A549 (cell line): ENCODE measurements around the gene WNT6. TPM values are rescaled to one million over a fixed set of nuclear protein-coding genes. Genes with fewer than 3 reads are reported as not detected.

Source experiments
- ATAC-seq, 2 experiments: fragments of 200-7000 bp in 1 of 2; fragments of >200 bp in 1 of 2; cut with Nextera tagmentation in 1 of 2; cut with Tn5 transposase in 1 of 2; 3 replicates each; pipeline versions ENCODE4 v1.8.0 to v1.9.1; 2018 to 2020; ENCODE audit warnings: mild to moderate bottlenecking in 1 of 2, moderate library complexity in 1 of 2
- CTCF ChIA-PET: fragments of 300-600 bp; sonication (Branson Sonifier 250); formaldehyde crosslinking; extraction: SDS; loops from one replicate; lab custom pipeline; 2021; ENCODE audit warnings: antibody characterized with exemption, inconsistent platforms; lab: Yijun Ruan, JAX
- POLR2A ChIA-PET: fragments of 350-600 bp; formaldehyde crosslinking; extraction: SDS; loops from one replicate; lab custom pipeline; 2021; ENCODE audit warnings: antibody characterized with exemption, inconsistent platforms; lab: Yijun Ruan, JAX
- DNase-seq, 2 experiments: peaks; one replicate each; pipeline versions ENCODE4 v3.0.0 to v3.0.0-alpha.2; 2011 to 2016; ENCODE audit warnings: low read depth in 1 of 2, low spot score in 1 of 2
- FAIRE-seq: peaks from 2 replicates; lab custom pipeline; 2011; peaks lifted over from hg19 to GRCh38; lab: Jason Lieb, UNC
- H3K27ac ChIP-seq, 2 experiments: fragments of >200 bp; sonication (Bioruptor Twin); formaldehyde crosslinking; 3 replicates each; pipeline ENCODE4 v1.5.1; 2016 to 2017
- H3K4me1 ChIP-seq: fragments of >200 bp; sonication (Bioruptor Twin); formaldehyde crosslinking; 3 replicates; pipeline ENCODE4 v1.6.1; 2016
- H3K4me2 ChIP-seq: fragments of >200 bp; sonication (Bioruptor Twin); formaldehyde crosslinking; 3 replicates; pipeline ENCODE4 v1.6.1; 2016
- H3K4me3 ChIP-seq: fragments of >200 bp; sonication (Bioruptor Twin); formaldehyde crosslinking; 3 replicates; pipeline ENCODE4 v1.5.1; 2016
- H3K9me3 ChIP-seq: fragments of >200 bp; sonication (Bioruptor Twin); formaldehyde crosslinking; 3 replicates; pipeline ENCODE4 v1.6.1; 2016
- ATOH8 ChIP-seq: fragments of 250-450 bp; sonication (Bioruptor Pico); IDR thresholded peaks from 2 replicates; pipeline ENCODE4 v1.5.0; 2020; ENCODE audit warnings: low read depth, mild to moderate bottlenecking, moderate library complexity
- BCL3 ChIP-seq: fragments of >200 bp; sonication (Bioruptor Twin); formaldehyde crosslinking; IDR thresholded peaks from 3 replicates; pipeline ENCODE4 v1.6.1; 2016
- BHLHE40 ChIP-seq: IDR thresholded peaks from 2 replicates; pipeline ENCODE4 v1.6.1; 2012; ENCODE audit warnings: low read depth, low read length, inconsistent platforms
- CBX2 ChIP-seq: fragments of 200-600 bp; sonication (generic); IDR thresholded peaks from 2 replicates; pipeline ENCODE4 v1.6.1; 2016; ENCODE audit warnings: low read depth, mild to moderate bottlenecking, borderline replicate concordance
- CHD2 ChIP-seq: fragments of 150-350 bp; IDR thresholded peaks from 2 replicates; pipeline ENCODE4 v1.6.1; 2014; ENCODE audit warnings: low read length; ENCODE audit not compliant: partially characterized antibody
- EHF ChIP-seq: fragments of 250-450 bp; sonication (Bioruptor Pico); IDR thresholded peaks from 2 replicates; pipeline ENCODE4 v1.5.0; 2020; ENCODE audit warnings: mild to moderate bottlenecking
- ELK1 ChIP-seq: fragments of 150-350 bp; IDR thresholded peaks from 2 replicates; pipeline ENCODE4 v1.6.1; 2014; ENCODE audit warnings: low read depth, mild to moderate bottlenecking, low read length
- ESRRA ChIP-seq: fragments of 150-350 bp; IDR thresholded peaks from 2 replicates; pipeline ENCODE4 v1.6.1; 2014; ENCODE audit warnings: mild to moderate bottlenecking, low read length, borderline replicate concordance
- GATA3 ChIP-seq: IDR thresholded peaks from 2 replicates; pipeline ENCODE4 v1.6.1; 2012; ENCODE audit warnings: borderline replicate concordance
- HEYL ChIP-seq: fragments of 250-450 bp; sonication (Bioruptor Pico); IDR thresholded peaks from 2 replicates; pipeline ENCODE4 v1.8.0; 2021; ENCODE audit warnings: mild to moderate bottlenecking, moderate library complexity
- HMGXB4 ChIP-seq: fragments of 250-450 bp; sonication (Bioruptor Pico); IDR thresholded peaks from 2 replicates; pipeline ENCODE4 v1.5.0; 2021; ENCODE audit warnings: mild to moderate bottlenecking, moderate library complexity, borderline replicate concordance
- HOXB5 ChIP-seq: fragments of 250-450 bp; sonication (Bioruptor Pico); IDR thresholded peaks from 2 replicates; pipeline ENCODE4 v1.5.0; 2020; ENCODE audit warnings: mild to moderate bottlenecking, moderate library complexity
- KDM1A ChIP-seq: fragments of 200-600 bp; sonication (generic); IDR thresholded peaks from 2 replicates; pipeline ENCODE4 v1.6.1; 2016; ENCODE audit warnings: low read depth, mild to moderate bottlenecking
- MAZ ChIP-seq: fragments of 150-350 bp; IDR thresholded peaks from 2 replicates; pipeline ENCODE4 v1.6.1; 2014; ENCODE audit warnings: antibody characterized with exemption, low read depth, low read length, borderline replicate concordance
- PBX3 ChIP-seq: IDR thresholded peaks from 2 replicates; pipeline ENCODE4 v1.6.1; 2012
- POLR2A ChIP-seq: IDR thresholded peaks from 2 replicates; pipeline ENCODE4 v1.6.1; 2012; ENCODE audit warnings: mild to moderate bottlenecking, low read length
- RFX5 ChIP-seq: fragments of 450-650 bp; IDR thresholded peaks from 2 replicates; pipeline ENCODE4 v1.7.1; 2014; ENCODE audit warnings: antibody characterized with exemption, mild to moderate bottlenecking, moderate library complexity
- RNF2 ChIP-seq: fragments of 200-600 bp; sonication (generic); IDR thresholded peaks from 2 replicates; pipeline ENCODE4 v1.6.1; 2016; ENCODE audit warnings: low read depth, mild to moderate bottlenecking, antibody characterized with exemption, moderate library complexity, borderline replicate concordance
- SMC3 ChIP-seq: fragments of >200 bp; sonication (Bioruptor Twin); formaldehyde crosslinking; IDR thresholded peaks from 3 replicates; pipeline ENCODE4 v1.6.1; 2018; ENCODE audit warnings: inconsistent platforms
- TP53 ChIP-seq: fragments of 250-450 bp; sonication (Bioruptor Pico); IDR thresholded peaks from 2 replicates; pipeline ENCODE4 v1.5.0; 2021; ENCODE audit warnings: mild to moderate bottlenecking, moderate library complexity
- ZC3H11A ChIP-seq: fragments of 450-650 bp; IDR thresholded peaks from 2 replicates; pipeline ENCODE4 v1.6.1; 2014; ENCODE audit warnings: antibody characterized with exemption, mild to moderate bottlenecking
- ZNF302 ChIP-seq: fragments of 250-450 bp; sonication (Bioruptor Pico); IDR thresholded peaks from 2 replicates; pipeline ENCODE4 v1.9.0; 2021; ENCODE audit warnings: inconsistent platforms, mild to moderate bottlenecking, moderate library complexity
- WGBS: methylation state at CpG from one replicate; pipeline ENCODE4 v1.1.6; 2017; ENCODE audit errors: missing lambda C conversion rate; 5-methylcytosine and 5-hydroxymethylcytosine counted together
- polyA plus RNA-seq, 4 experiments: library from polyadenylated mRNA; depleted of rRNA in 3 of 4; stranded (reverse); fragments of >200 nt; fragmentation: RNase III in 1 of 4; extraction: RNeasy Plus Mini Kit Qiagen cat#74134 plus additional on column Dnase treatment in 1 of 4; gene quantifications; 2 replicates in 3 of 4; 3 replicates in 1 of 4; pipeline ENCODE4 v1.2.3, GENCODE V29; 2011 to 2017

The WNT6 gene
- polyA plus RNA-seq, 2 of the 4 experiments (the other 2 are of a cell fraction) = 0.06 to 0.10 TPM

- Histone ChIP-seq H3K4me3 (no peak overlapping the region), H3K27ac (no peak overlapping the region), H3K4me1 (peaks cover 8% of the 10 kb centered on the region; the same call in 1 of the 3 replicates), H3K9me3 (no peaks in the 10 kb centered on the region), H3K4me2 (no peak overlapping the region)
- no peak for DNase-seq
- no peak for FAIRE-seq
- no peak for TF ChIP-seq ESRRA
- no peak for TF ChIP-seq ZC3H11A
- TF ChIP-seq RFX5 = no peak
- no peak for TF ChIP-seq KDM1A
- no peak for TF ChIP-seq PBX3
- no peak for TF ChIP-seq CHD2
- no peak for TF ChIP-seq RNF2
- TF ChIP-seq POLR2A = no peak
- TF ChIP-seq GATA3 = no peak
- no peak for TF ChIP-seq SMC3
- TF ChIP-seq MAZ = no peak
- no peak for TF ChIP-seq EHF (CRISPR knock-in tag)
- no peak for TF ChIP-seq HMGXB4
- TF ChIP-seq TP53 = no peak
- no peak for TF ChIP-seq BHLHE40
- TF ChIP-seq ZNF302 (CRISPR knock-in tag) = no peak
- TF ChIP-seq ELK1 = no peak
- TF ChIP-seq HEYL (CRISPR knock-in tag) = no peak
- POLR2A ChIA-PET = no interaction called here
- WGBS = 85% methylated on average over 9 of the region's 9 CpGs
- no peak for ATAC-seq
- CTCF ChIA-PET = interaction anchor here (0.9 to 23.0 kb wide), 11 partner anchors 8 to 188 kb away, joined by 3 to 665 read pairs (median 4); no protein-coding TSS in a partner anchor
Measured at GRCh38 chr2:218869064-218869463, 9.5 kb downstream of the WNT6 start.

- Histone ChIP-seq H3K4me1 (peaks cover 8% of the 10 kb centered on the region; the same call in 1 of the 3 replicates), H3K4me3 (no peak overlapping the region), H3K9me3 (no peaks in the 10 kb centered on the region), H3K27ac (no peak overlapping the region)
- 35% methylated on average over 7 of the region's 18 CpGs for WGBS
- ChIA-PET POLR2A (no interaction called here), CTCF (interaction anchor here (1.2 to 23.0 kb wide), 4 partner anchors 18 to 37 kb away, joined by 3 to 665 read pairs (median 11); no protein-coding TSS in a partner anchor)
- DNase-seq (no peak), ATAC-seq (no peak), FAIRE-seq (no peak)
- TF ChIP-seq HOXB5 (CRISPR knock-in tag) (no peak), BCL3 (no peak), CBX2 (no peak), ATOH8 (CRISPR knock-in tag) (no peak), EHF (CRISPR knock-in tag) (no peak)
- TF ChIP-seq, all 56 proteins: peak for 0
- H3K4me2 ChIP-seq = no peak overlapping the region
Measured at GRCh38 chr2:218870984-218871344, 11.4 kb downstream of the WNT6 start.
